Neural cell (in vitro differentiated cells): ENCODE measurements around the gene LMOD2. TPM values are rescaled to one million over a fixed set of nuclear protein-coding genes. Genes with fewer than 3 reads are reported as not detected.

ENCODE experiments used
- H2AFZ ChIP-seq: fragments of 200-600, 300-800 bp; sonication (generic), shearing (Covaris generic); 2 replicates; pipeline ENCODE4 v1.6.0; 2014; ENCODE audit warnings: low read depth, mild to moderate bottlenecking, antibody characterized with exemption, low read length, moderate library complexity
- H3F3A ChIP-seq: fragments of 200-600 bp; shearing (Covaris generic); 2 replicates; pipeline ENCODE4 v1.6.1; 2016; ENCODE audit warnings: mild to moderate bottlenecking, moderate library complexity, mixed read lengths, antibody characterized with exemption, low read length; ENCODE audit not compliant: insufficient read depth, poor library complexity, severe bottlenecking
- H3K27ac ChIP-seq: fragments of 200-600, 300-800 bp; sonication (generic), shearing (Covaris generic); 2 replicates; pipeline ENCODE4 v1.5.1; 2014; ENCODE audit warnings: mild to moderate bottlenecking, low read length, moderate library complexity
- H3K27me3 ChIP-seq: fragments of 300-800, 200-600 bp; sonication (generic), shearing (Covaris generic); 2 replicates; pipeline ENCODE4 v1.6.0; 2014; ENCODE audit warnings: mild to moderate bottlenecking, low read depth, low read length, moderate library complexity; ENCODE audit not compliant: insufficient read depth
- H3K36me3 ChIP-seq: fragments of 300-800, 200-600 bp; sonication (generic), shearing (Covaris generic); 2 replicates; pipeline ENCODE4 v1.5.1; 2014; ENCODE audit warnings: mild to moderate bottlenecking, antibody characterized with exemption, low read length, moderate library complexity; ENCODE audit not compliant: insufficient read depth
- H3K4me2 ChIP-seq: fragments of 300-800, 200-600 bp; sonication (generic), shearing (Covaris generic); 2 replicates; pipeline ENCODE4 v1.6.0; 2014; ENCODE audit warnings: mild to moderate bottlenecking, low read length
- H3K4me3 ChIP-seq: fragments of 300-800, 200-600 bp; sonication (generic), shearing (Covaris generic); 2 replicates; pipeline ENCODE4 v1.5.1; 2014; ENCODE audit warnings: mild to moderate bottlenecking, low read length, moderate library complexity
- H3K79me2 ChIP-seq: fragments of 200-600 bp; shearing (Covaris generic); replicated peaks from 2 replicates; pipeline ENCODE4 v1.6.0; 2014; ENCODE audit warnings: mild to moderate bottlenecking, low read length, moderate library complexity; ENCODE audit not compliant: insufficient read depth
- H3K9ac ChIP-seq: fragments of 300-800, 200-600 bp; sonication (generic), shearing (Covaris generic); 2 replicates; pipeline ENCODE4 v1.6.1; 2016; ENCODE audit warnings: mild to moderate bottlenecking, low read length, mixed read lengths
- H3K9me2 ChIP-seq: fragments of 200-600 bp; shearing (Covaris generic); 2 replicates; pipeline ENCODE4 v1.6.1; 2016; ENCODE audit warnings: mild to moderate bottlenecking, low read length, mixed read lengths; ENCODE audit not compliant: insufficient read depth
- H3K9me3 ChIP-seq: fragments of 200-600, 300-800 bp; sonication (generic), shearing (Covaris generic); 2 replicates; pipeline ENCODE4 v1.6.1; 2016; ENCODE audit warnings: mild to moderate bottlenecking, mixed run types, low read length, moderate library complexity, mixed read lengths
- H4K20me1 ChIP-seq: fragments of 200-600 bp; shearing (Covaris generic); 2 replicates; pipeline ENCODE4 v1.6.1; 2016; ENCODE audit warnings: mild to moderate bottlenecking, mixed run types; ENCODE audit not compliant: insufficient read depth
- CTCF ChIP-seq: fragments of 450-650 bp; IDR thresholded peaks from 2 replicates; pipeline ENCODE4 v1.5.1; 2014; ENCODE audit warnings: antibody characterized with exemption, mild to moderate bottlenecking, moderate library complexity; ENCODE audit not compliant: poor library complexity, severe bottlenecking
- EP300 ChIP-seq: fragments of 450-650 bp; conservative IDR thresholded peaks from 2 replicates; pipeline ENCODE4 v1.6.1; 2014; ENCODE audit warnings: antibody characterized with exemption, mild to moderate bottlenecking, moderate library complexity; ENCODE audit not compliant: poor library complexity, severe bottlenecking
- EZH2 ChIP-seq: fragments of 200-600, 300-800 bp; shearing (Covaris generic), sonication (generic); IDR thresholded peaks from 2 replicates; pipeline ENCODE4 v1.6.1; 2014; ENCODE audit warnings: antibody characterized with exemption, low read length, borderline replicate concordance, mild to moderate bottlenecking; ENCODE audit not compliant: insufficient read depth, poor library complexity, severe bottlenecking
- MXI1 ChIP-seq: fragments of 450-650 bp; conservative IDR thresholded peaks from 2 replicates; pipeline ENCODE4 v1.6.1; 2014; ENCODE audit warnings: antibody characterized with exemption, mild to moderate bottlenecking; ENCODE audit not compliant: poor library complexity, severe bottlenecking
- POLR2AphosphoS5 ChIP-seq: IDR thresholded peaks from 2 replicates; pipeline ENCODE4 v1.6.1; 2012
- RAD21 ChIP-seq: fragments of 450-650 bp; conservative IDR thresholded peaks from 2 replicates; pipeline ENCODE4 v1.6.1; 2014; ENCODE audit warnings: antibody characterized with exemption, mild to moderate bottlenecking, moderate library complexity
- REST ChIP-seq: IDR thresholded peaks from 2 replicates; pipeline ENCODE4 v1.6.1; 2012; ENCODE audit warnings: borderline replicate concordance
- SMC3 ChIP-seq: fragments of 450-650 bp; conservative IDR thresholded peaks from 2 replicates; pipeline ENCODE4 v1.6.1; 2014; ENCODE audit warnings: antibody characterized with exemption, mild to moderate bottlenecking, moderate library complexity; ENCODE audit not compliant: poor library complexity
- TAF1 ChIP-seq: IDR thresholded peaks from 2 replicates; pipeline ENCODE4 v1.6.1; 2012; ENCODE audit warnings: low read depth
- polyA plus RNA-seq: library from polyadenylated mRNA; depleted of rRNA; stranded (reverse); fragments of >200 nt; gene quantifications from 2 replicates; pipeline ENCODE4 v1.2.3, GENCODE V29; 2014

Gene LMOD2
- polyA plus RNA-seq, 1 donor from 2014 or later = not detected

GRCh38 chr7:123709525-123709924 is 53.9 kb downstream of the LMOD2 start:
- Histone ChIP-seq H3K9me3 (no peaks in the 10 kb centered on the region), H3K79me2 (peaks cover 19% of the 10 kb centered on the region), H3K27me3 (no peaks in the 10 kb centered on the region), H3K4me2 (no peak overlapping the region), H3K9me2 (no peaks in the 10 kb centered on the region), H3K27ac (no peak overlapping the region), H2AFZ (no peak overlapping the region), H3K9ac (no peak overlapping the region), H3K4me3 (no peak overlapping the region), H4K20me1 (no peaks in the 10 kb centered on the region), H3F3A (no peaks in the 10 kb centered on the region), H3K36me3 (peaks cover 22% of the 10 kb centered on the region)
- TF ChIP-seq TAF1 (no peak), EP300 (no peak), CTCF (no peak), POLR2AphosphoS5 (no peak), RAD21 (no peak), SMC3 (no peak), MXI1 (no peak), REST (no peak)

- TF ChIP-seq POLR2AphosphoS5 (no peak), RAD21 (no peak), MXI1 (no peak), EP300 (no peak), SMC3 (no peak), EZH2 (no peak), REST (no peak), TAF1 (no peak), CTCF (no peak)
- H3K36me3 ChIP-seq = peaks cover 11% of the 10 kb centered on the region
- H3F3A ChIP-seq = no peaks in the 10 kb centered on the region
- no peaks in the 10 kb centered on the region for H3K9me3 ChIP-seq
- H3K27ac ChIP-seq = no peak overlapping the region
- H3K9ac ChIP-seq = no peak overlapping the region
- peaks cover 19% of the 10 kb centered on the region for H3K79me2 ChIP-seq
- no peaks in the 10 kb centered on the region for H3K9me2 ChIP-seq
- no peaks in the 10 kb centered on the region for H3K27me3 ChIP-seq
- no peak overlapping the region for H3K4me2 ChIP-seq
- no peak overlapping the region for H3K4me3 ChIP-seq
- H2AFZ ChIP-seq = no peak overlapping the region
- no peaks in the 10 kb centered on the region for H4K20me1 ChIP-seq
Measured at GRCh38 chr7:123710683-123711082, 55.0 kb downstream of the LMOD2 start.
